HG02981 (cell line): Measurements from ENCODE around the gene OIT3.

Experiments
- ATAC-seq: cut with Tn5 transposase; IDR thresholded peaks from one replicate; pipeline ENCODE4 v1.9.1; 2021; ENCODE audit warnings: mild to moderate bottlenecking, moderate library complexity; ENCODE audit not compliant: unreplicated experiment

OIT3 gene

GRCh38 chr10:72948762-72949161 lies 55.2 kb downstream of the OIT3 start:
- no peak for ATAC-seq

- ATAC-seq = no peak
Observed at GRCh38 chr10:72951760-72952159, 58.2 kb downstream of the OIT3 start.

GRCh38 chr10:72952189-72952588 lies 58.6 kb downstream of the OIT3 start:
- no peak for ATAC-seq

GRCh38 chr10:72952642-72953158 lies 59.2 kb downstream of the OIT3 start:
- ATAC-seq = no peak

- ATAC-seq = no peak
Observed at GRCh38 chr10:72953687-72954086, 60.1 kb downstream of the OIT3 start.

GRCh38 chr10:72954230-72954595 lies 60.7 kb downstream of the OIT3 start:
- ATAC-seq = no peak

GRCh38 chr10:72954596-72955554 lies 61.3 kb downstream of the OIT3 start, which contains the start of gene PLA2G12B:
PLA2G12B (minus strand) TSS chr10:72954806; CDS start chr10:72954685, 121 bp downstream.
- no peak for ATAC-seq

GRCh38 chr10:72956001-72956400 lies 62.5 kb downstream of the OIT3 start:
- ATAC-seq = no peak

GRCh38 chr10:72976886-72977285 lies 83.3 kb downstream of the OIT3 start:
- no peak for ATAC-seq

GRCh38 chr10:72979709-72980108 lies 86.2 kb downstream of the OIT3 start:
- no peak for ATAC-seq

GRCh38 chr10:72980348-72980747 lies 86.8 kb downstream of the OIT3 start:
- ATAC-seq = no peak

GRCh38 chr10:72981028-72981881 lies 87.7 kb downstream of the OIT3 start:
- ATAC-seq = no peak

- ATAC-seq = no peak
Observed at GRCh38 chr10:72981882-72982529, 88.5 kb downstream of the OIT3 start.
